ENCODE data around the gene SLC13A3.

DNA sequence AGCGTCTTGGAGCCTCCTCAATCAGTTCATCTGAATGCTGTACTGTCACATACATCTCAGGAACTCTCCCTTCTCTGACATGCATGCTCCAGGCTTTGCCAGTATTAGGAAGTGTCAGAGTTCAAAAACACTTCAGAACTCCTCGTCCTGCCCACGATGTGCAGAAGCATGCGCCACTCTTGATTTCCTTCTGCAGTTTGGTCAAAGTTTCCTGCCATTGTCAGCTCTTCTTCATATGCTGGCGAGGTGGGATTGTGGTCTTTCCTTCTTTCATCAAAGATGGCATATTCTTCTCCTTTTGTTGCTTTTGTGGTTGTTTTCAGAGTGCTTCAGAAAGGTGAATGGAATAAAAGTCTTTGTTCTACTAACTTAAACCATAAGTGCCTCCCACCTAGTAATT is 21.0 kb downstream of the SLC13A3 start:
- TF ChIP-seq POLR2A (IDR thresholded peaks at IDR 0.05) (no peak), POLR2AphosphoS5 (IDR thresholded peaks at IDR 0.05) (no peak)
